HCT116 (cell line): ENCODE measurements around the gene IFT122. TPM values are rescaled to one million over a fixed set of nuclear protein-coding genes. Genes with fewer than 3 reads are reported as not detected.

Experiments
- ATAC-seq: fragments of 200-7000 bp; cut with Tn5 transposase; 2 replicates; pipeline ENCODE4 v1.9.1; 2020; ENCODE audit warnings: mild to moderate bottlenecking, moderate library complexity
- BruUV-seq: library from RNA; stranded (reverse); fragments of 400-500 nt; replicated peaks from 2 replicates; lab custom pipeline; 2021; lab: Mats Ljungman, UMichigan
- CTCF ChIA-PET: fragments of 300-600 bp; sonication (Branson Sonifier 250); formaldehyde crosslinking; loops from one replicate; lab custom pipeline; 2021; ENCODE audit warnings: antibody characterized with exemption; lab: Charles Lee
- POLR2A ChIA-PET: fragments of 300-600, 350-600 bp; sonication (Branson Sonifier 250); formaldehyde crosslinking; loops from one replicate; lab custom pipeline; 2021; ENCODE audit warnings: antibody characterized with exemption; lab: Charles Lee
- RAD21 ChIA-PET, 2 experiments: fragments of 300-600 bp; sonication (Branson Sonifier 250); formaldehyde crosslinking; loops; one replicate each; lab custom pipeline; 2023; ENCODE audit warnings: low total read pairs in 2 of 2; ENCODE audit not compliant: uncharacterized antibody in 2 of 2, unreplicated experiment in 2 of 2, low non-redundant PET in 1 of 2; lab: Charles Lee
- DNase-seq: peaks from one replicate; pipeline ENCODE4 v3.0.0-alpha.2; 2010; ENCODE audit warnings: low read depth, low spot score
- H2AFZ ChIP-seq: fragments of 200-600 bp; shearing (Covaris generic), sonication (generic); 2 replicates; pipeline ENCODE4 v1.6.1; 2017; ENCODE audit warnings: low read depth, mixed run types, mixed read lengths, antibody characterized with exemption, low read length; ENCODE audit not compliant: poor library complexity, severe bottlenecking
- H3K27ac ChIP-seq: 2 replicates; pipeline ENCODE4 v1.5.1; 2012; ENCODE audit warnings: low read depth, low read length
- H3K27me3 ChIP-seq: fragments of 200-600 bp; sonication (generic); 2 replicates; pipeline ENCODE4 v1.6.1; 2016; ENCODE audit warnings: mixed run types, low read length, mixed read lengths; ENCODE audit not compliant: insufficient read depth
- H3K36me3 ChIP-seq, 2 experiments: fragments of 200-500 bp in 1 of 2; fragments of 200-600 bp in 1 of 2; sonication (Bioruptor generic) in 1 of 2; sonication (generic) in 1 of 2; 2 replicates each; pipeline versions ENCODE4 v1.5.1 to v1.6.1; 2014 to 2016; ENCODE audit warnings: low read length in 2 of 2, inconsistent platforms in 1 of 2, mixed read lengths in 1 of 2, mixed run types in 1 of 2; ENCODE audit not compliant: insufficient read depth in 2 of 2, control insufficient read depth in 1 of 2
- H3K4me1 ChIP-seq, 2 experiments: fragments of 200-600 bp in 1 of 2; sonication (generic) in 1 of 2; 2 replicates each; pipeline versions ENCODE4 v1.5.1 to v1.6.1; 2012 to 2017; ENCODE audit warnings: low read length in 2 of 2, inconsistent platforms in 1 of 2, mild to moderate bottlenecking in 1 of 2, mixed read lengths in 1 of 2, mixed run types in 1 of 2, moderate library complexity in 1 of 2; ENCODE audit not compliant: insufficient read depth in 2 of 2, control insufficient read depth in 1 of 2
- H3K4me2 ChIP-seq: fragments of 200-600 bp; sonication (generic); 2 replicates; pipeline ENCODE4 v1.6.1; 2017; ENCODE audit warnings: mixed run types, low read length, mixed read lengths
- H3K4me3 ChIP-seq, 2 experiments: fragments of 200-600 bp in 1 of 2; sonication (generic) in 1 of 2; replicated peaks in 1 of 2; 2 replicates each; pipeline ENCODE4 v1.5.1; 2011 to 2016; ENCODE audit warnings: low read length in 2 of 2, control low read depth in 1 of 2, low read depth in 1 of 2, mild to moderate bottlenecking in 1 of 2, mixed read lengths in 1 of 2, mixed run types in 1 of 2
- H3K79me2 ChIP-seq: fragments of 200-600 bp; sonication (generic); 2 replicates; pipeline ENCODE4 v1.6.1; 2017; ENCODE audit warnings: mild to moderate bottlenecking, mixed run types, low read length, moderate library complexity, mixed read lengths; ENCODE audit not compliant: insufficient read depth
- H3K9ac ChIP-seq: fragments of 200-600 bp; sonication (generic); 2 replicates; pipeline ENCODE4 v1.6.1; 2016; ENCODE audit warnings: low read length, mixed read lengths
- H3K9me2 ChIP-seq: fragments of 200-600 bp; sonication (generic), shearing (Covaris generic); 2 replicates; pipeline ENCODE4 v1.6.1; 2017; ENCODE audit warnings: mixed run types, mild to moderate bottlenecking, moderate library complexity; ENCODE audit not compliant: insufficient read depth
- H3K9me3 ChIP-seq, 2 experiments: fragments of 200-500 bp in 1 of 2; fragments of 200-600 bp in 1 of 2; sonication (Bioruptor generic) in 1 of 2; sonication (generic) in 1 of 2; 2 replicates each; pipeline ENCODE4 v1.6.1; 2014 to 2017; ENCODE audit warnings: low read length in 2 of 2, mixed read lengths in 2 of 2, inconsistent platforms in 1 of 2, low read depth in 1 of 2, mild to moderate bottlenecking in 1 of 2, mixed run types in 1 of 2, moderate library complexity in 1 of 2; ENCODE audit not compliant: control insufficient read depth in 1 of 2, insufficient read depth in 1 of 2
- H4K20me1 ChIP-seq: fragments of 200-600 bp; sonication (generic), shearing (Covaris generic); 2 replicates; pipeline ENCODE4 v1.6.1; 2017; ENCODE audit warnings: mixed run types, mild to moderate bottlenecking, moderate library complexity; ENCODE audit not compliant: insufficient read depth
- CTCF ChIP-seq, 3 experiments: fragments of 200-600 bp in 1 of 3; sonication (generic) in 1 of 3; IDR thresholded peaks in 2 of 3; conservative IDR thresholded peaks in 1 of 3; 2 replicates each; pipeline ENCODE4 v1.5.1; 2012 to 2017; ENCODE audit warnings: low read depth in 2 of 3, low read length in 2 of 3, antibody characterized with exemption in 1 of 3, borderline replicate concordance in 1 of 3, control low read depth in 1 of 3, mild to moderate bottlenecking in 1 of 3, mixed read lengths in 1 of 3, mixed run types in 1 of 3, moderate library complexity in 1 of 3; ENCODE audit not compliant: insufficient read depth in 1 of 3
- EGR1 ChIP-seq: IDR thresholded peaks from 2 replicates; pipeline ENCODE4 v1.6.1; 2012; ENCODE audit warnings: low read depth
- ELF1 ChIP-seq: IDR thresholded peaks from 2 replicates; pipeline ENCODE4 v1.6.1; 2012; ENCODE audit warnings: low read depth, borderline replicate concordance
- EZH2 ChIP-seq: fragments of 200-600 bp; sonication (generic); IDR thresholded peaks from 2 replicates; pipeline ENCODE4 v1.6.1; 2017; ENCODE audit warnings: antibody characterized with exemption, mixed run types
- EZH2phosphoT487 ChIP-seq: fragments of 200-600 bp; IDR thresholded peaks from 2 replicates; pipeline ENCODE4 v1.6.1; 2018; ENCODE audit warnings: antibody characterized with exemption, borderline replicate concordance
- JUND ChIP-seq: IDR thresholded peaks from 2 replicates; pipeline ENCODE4 v1.6.1; 2012
- MAX ChIP-seq: IDR thresholded peaks from 2 replicates; pipeline ENCODE4 v1.6.1; 2012
- POLR2A ChIP-seq: IDR thresholded peaks from 2 replicates; pipeline ENCODE4 v1.7.0; 2011; ENCODE audit warnings: borderline replicate concordance; ENCODE audit not compliant: insufficient read depth, insufficient read length; ENCODE audit errors: extremely low read depth
- POLR2AphosphoS5 ChIP-seq: IDR thresholded peaks from 2 replicates; pipeline ENCODE4 v1.6.1; 2011; ENCODE audit warnings: mild to moderate bottlenecking, low read depth, low read length, moderate library complexity
- RAD21 ChIP-seq: IDR thresholded peaks from 2 replicates; pipeline ENCODE4 v1.6.1; 2012; ENCODE audit warnings: low read depth, mild to moderate bottlenecking
- REST ChIP-seq: IDR thresholded peaks from 2 replicates; pipeline ENCODE4 v1.6.1; 2012; ENCODE audit warnings: low read depth
- SP1 ChIP-seq: IDR thresholded peaks from 2 replicates; pipeline ENCODE4 v1.6.1; 2012; ENCODE audit warnings: low read depth
- intact Hi-C: fragments of 100-400 bp; cut with micrococcal nuclease; formaldehyde crosslinking; loops from 2 replicates; pipeline ENCODE4 v1.10.0; 2022
- total RNA-seq: library from RNA; stranded (reverse); gene quantifications from one replicate; pipeline ENCODE4 v1.2.1, GENCODE V29; 2021; ENCODE audit not compliant: unreplicated experiment
- TF ChIP-seq, protein P1 (sequence below): IDR thresholded peaks from 2 replicates; pipeline ENCODE4 v1.6.1; 2012

IFT122 gene
- total RNA-seq, 1 experiment from 2014 or later, result 21.4 TPM

DNA sequence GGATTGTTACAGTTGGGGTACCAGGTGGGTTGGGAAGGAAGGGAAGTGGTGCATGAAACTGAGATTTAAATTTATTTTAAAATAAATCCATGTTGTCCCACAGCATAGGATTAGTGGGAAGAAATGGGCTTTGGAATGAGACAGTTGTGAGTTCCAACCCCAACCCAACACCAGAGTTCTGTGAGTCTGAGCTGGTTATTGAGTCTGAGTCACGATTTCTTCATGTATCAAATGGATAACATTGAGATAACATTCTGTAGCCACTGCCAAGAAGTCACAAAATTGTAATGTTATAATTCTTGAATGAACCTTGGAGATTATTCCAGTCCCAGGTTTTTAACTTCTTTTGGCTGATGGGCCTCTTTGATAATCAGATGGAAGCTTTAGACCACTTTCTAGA lies 13.7 kb downstream of the IFT122 start:
- TF ChIP-seq CTCF (IDR thresholded peaks at IDR 0.05 in 2 of 3, conservative IDR thresholded peaks at IDR 0.05 in 1 of 3; ENCODE audit: borderline replicate concordance in 1 of 3, insufficient read depth in 1 of 3, low read depth in 2 of 3, low read length in 2 of 3) (no peak), JUND (no peak), EGR1 (no peak), EZH2phosphoT487 (no peak), MAX (no peak), EZH2 (no peak), ELF1 (no peak), POLR2AphosphoS5 (no peak), REST (no peak), SP1 (no peak), POLR2A (no peak), RAD21 (no peak)
- TF ChIP-seq, protein P1, sequence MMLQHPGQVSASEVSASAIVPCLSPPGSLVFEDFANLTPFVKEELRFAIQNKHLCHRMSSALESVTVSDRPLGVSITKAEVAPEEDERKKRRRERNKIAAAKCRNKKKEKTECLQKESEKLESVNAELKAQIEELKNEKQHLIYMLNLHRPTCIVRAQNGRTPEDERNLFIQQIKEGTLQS, result no peak
- RAD21 ChIA-PET, result no interaction called here
- DNase-seq, result no peak
- Histone ChIP-seq H3K4me1 (peaks cover 0 to 8% of the 10 kb centered on the region in 2 experiments; a peak in 2 of 4 replicates), H4K20me1 (no peaks in the 10 kb centered on the region), H3K36me3 (peaks cover 0 to 4% of the 10 kb centered on the region in 2 experiments; a peak in 1 of 4 replicates), H2AFZ (no peak overlapping the region), H3K4me2 (no peak overlapping the region), H3K27me3 (no peaks in the 10 kb centered on the region), H3K4me3 (no peak overlapping the region), H3K9ac (no peak overlapping the region), H3K9me3 (no peaks in the 10 kb centered on the region), H3K9me2 (no peaks in the 10 kb centered on the region), H3K27ac (no peak overlapping the region), H3K79me2 (no peaks in the 10 kb centered on the region)
- POLR2A ChIA-PET, result no interaction called here
- no peak for ATAC-seq
- CTCF ChIA-PET, result no interaction called here
- intact Hi-C loops, result no loop called here
- BruUV-seq, result no TSS peak
